Endodermal cell (in vitro differentiated cells): Measurements from ENCODE around the gene OTOG. TPM values are rescaled to one million over a fixed set of nuclear protein-coding genes. Genes with fewer than 3 reads are reported as not detected.

Experiments used
- DNase-seq: peaks from one replicate; pipeline ENCODE4 v3.0.0-alpha.2; 2017
- H3K27ac ChIP-seq: 2 replicates; pipeline ENCODE4 v1.5.1; 2013; ENCODE audit warnings: mild to moderate bottlenecking, low read depth, low read length, moderate library complexity
- H3K27me3 ChIP-seq: 2 replicates; pipeline ENCODE4 v1.6.1; 2013; ENCODE audit warnings: mild to moderate bottlenecking, low read length, moderate library complexity; ENCODE audit not compliant: insufficient read depth, control insufficient read depth, poor library complexity, severe bottlenecking
- H3K36me3 ChIP-seq: 2 replicates; pipeline ENCODE4 v1.7.0; 2013; ENCODE audit warnings: mild to moderate bottlenecking, low read length, moderate library complexity; ENCODE audit not compliant: control insufficient read depth, insufficient read depth
- H3K4me1 ChIP-seq: one replicate; pipeline ENCODE4 v1.7.0; 2013; ENCODE audit warnings: low read length; ENCODE audit not compliant: control insufficient read depth, insufficient read depth
- H3K4me3 ChIP-seq: 2 replicates; pipeline ENCODE4 v1.5.1; 2013; ENCODE audit warnings: mild to moderate bottlenecking, low read length, moderate library complexity
- H3K9ac ChIP-seq: 2 replicates; pipeline ENCODE4 v1.6.1; 2013; ENCODE audit warnings: mild to moderate bottlenecking, low read length, moderate library complexity; ENCODE audit not compliant: poor library complexity, severe bottlenecking; ENCODE audit errors: extremely low read depth
- H3K9me3 ChIP-seq: 2 replicates; pipeline ENCODE4 v1.6.1; 2013; ENCODE audit warnings: mild to moderate bottlenecking, low read length, moderate library complexity; ENCODE audit not compliant: control insufficient read depth
- H3K27ac Mint-ChIP-seq: 2 replicates; pipeline ENCODE4 v1.8.0; 2020; ENCODE audit warnings: mixed read lengths
- H3K27me3 Mint-ChIP-seq: 2 replicates; pipeline ENCODE4 v1.8.0; 2021; ENCODE audit warnings: mild to moderate bottlenecking, mixed read lengths; ENCODE audit not compliant: insufficient read depth
- H3K36me3 Mint-ChIP-seq: 2 replicates; pipeline ENCODE4 v1.8.0; 2020; ENCODE audit warnings: low read depth, mixed read lengths
- H3K4me1 Mint-ChIP-seq: 2 replicates; pipeline ENCODE4 v1.8.0; 2020; ENCODE audit warnings: mixed read lengths
- H3K4me3 Mint-ChIP-seq: 2 replicates; pipeline ENCODE4 v1.8.0; 2020; ENCODE audit warnings: mild to moderate bottlenecking, moderate library complexity, mixed read lengths
- H3K9me3 Mint-ChIP-seq: 2 replicates; pipeline ENCODE4 v1.8.0; 2020; ENCODE audit warnings: mild to moderate bottlenecking, mixed read lengths
- WGBS, 2 experiments: methylation state at CpG; one replicate each; pipeline versions ENCODE4 v1.1.5 to v1.1.7; 2013; ENCODE audit warnings: missing lambda C conversion rate in 2 of 2, mixed read lengths in 1 of 2; ENCODE audit not compliant: insufficient coverage in 1 of 2, insufficient read length in 1 of 2; 5-methylcytosine and 5-hydroxymethylcytosine counted together
- total RNA-seq, 2 donors: library from RNA; stranded (reverse); fragmentation: NEBNext Ultra II Directional in 1 of 2; extraction: Animal tissue kit (Norgen Biotek cat#: 25700) in 1 of 2; gene quantifications; 2 replicates in 1 of 2; 3 replicates in 1 of 2; pipeline ENCODE4 v1.2.1, GENCODE V29; 2021
- TF ChIP-seq, protein P1 (sequence below): fragments of 200-600 bp; sonication (generic); conservative IDR thresholded peaks from 2 replicates; pipeline ENCODE4 v1.5.0; 2021; ENCODE audit warnings: antibody characterized with exemption, mild to moderate bottlenecking

Gene OTOG
- total RNA-seq, 2 donors from 2014 or later = 0.33 to 0.55 TPM

DNA sequence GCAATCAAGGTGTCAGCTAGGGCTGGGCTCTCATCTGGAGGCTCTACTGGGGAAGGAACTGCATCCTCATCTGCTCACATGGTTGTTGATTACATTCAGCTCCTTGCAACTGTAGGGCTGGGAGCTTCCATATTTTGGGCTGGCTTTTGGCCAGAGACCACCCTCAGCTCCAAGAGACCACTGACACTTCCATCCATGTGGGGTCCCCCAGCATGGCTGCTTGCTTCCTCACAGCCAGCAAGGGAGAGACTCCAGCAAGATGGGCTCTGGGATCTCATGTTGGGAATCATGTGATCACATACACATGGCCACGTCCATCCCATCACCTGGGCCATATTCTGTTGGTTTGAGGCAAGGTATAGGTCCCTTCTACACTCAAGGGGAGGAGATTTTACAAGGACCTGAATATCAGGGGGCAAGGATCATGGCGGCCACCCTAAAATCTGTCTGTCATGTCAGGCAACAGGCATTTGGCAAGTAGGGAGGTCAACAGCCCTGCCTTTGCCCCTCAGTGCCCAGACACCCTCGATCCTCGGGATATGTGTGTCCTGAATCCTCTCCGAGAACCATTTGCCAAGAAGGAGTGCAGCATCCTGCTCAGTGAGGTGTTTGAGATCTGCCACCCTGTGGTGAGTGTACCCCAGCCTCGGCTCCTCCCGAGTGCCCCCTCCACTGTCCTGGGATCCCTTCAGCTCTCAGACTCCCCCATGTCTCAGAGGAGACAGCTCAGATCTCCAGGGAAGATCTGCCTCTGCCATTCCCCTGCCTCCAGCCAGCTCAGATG lies 48.7 kb downstream of the OTOG start:
- Mint-ChIP-seq H3K4me3 (no peak overlapping the region), H3K4me1 (peaks cover under 1% of the 10 kb centered on the region), H3K9me3 (peaks cover 10% of the 10 kb centered on the region), H3K27me3 (peaks cover 55% of the 10 kb centered on the region), H3K27ac (no peak overlapping the region), H3K36me3 (no peaks in the 10 kb centered on the region)
- no peak for DNase-seq
- Histone ChIP-seq H3K27me3 (peaks cover 38% of the 10 kb centered on the region), H3K4me3 (no peak overlapping the region), H3K36me3 (no peaks in the 10 kb centered on the region), H3K27ac (no peak overlapping the region), H3K9me3 (no peaks in the 10 kb centered on the region), H3K4me1 (no peaks in the 10 kb centered on the region), H3K9ac (no peak overlapping the region)
- 89 to 90% methylated on average over 4 to 7 of the region's 7 CpGs for WGBS, 2 experiments
- TF ChIP-seq, protein P1, sequence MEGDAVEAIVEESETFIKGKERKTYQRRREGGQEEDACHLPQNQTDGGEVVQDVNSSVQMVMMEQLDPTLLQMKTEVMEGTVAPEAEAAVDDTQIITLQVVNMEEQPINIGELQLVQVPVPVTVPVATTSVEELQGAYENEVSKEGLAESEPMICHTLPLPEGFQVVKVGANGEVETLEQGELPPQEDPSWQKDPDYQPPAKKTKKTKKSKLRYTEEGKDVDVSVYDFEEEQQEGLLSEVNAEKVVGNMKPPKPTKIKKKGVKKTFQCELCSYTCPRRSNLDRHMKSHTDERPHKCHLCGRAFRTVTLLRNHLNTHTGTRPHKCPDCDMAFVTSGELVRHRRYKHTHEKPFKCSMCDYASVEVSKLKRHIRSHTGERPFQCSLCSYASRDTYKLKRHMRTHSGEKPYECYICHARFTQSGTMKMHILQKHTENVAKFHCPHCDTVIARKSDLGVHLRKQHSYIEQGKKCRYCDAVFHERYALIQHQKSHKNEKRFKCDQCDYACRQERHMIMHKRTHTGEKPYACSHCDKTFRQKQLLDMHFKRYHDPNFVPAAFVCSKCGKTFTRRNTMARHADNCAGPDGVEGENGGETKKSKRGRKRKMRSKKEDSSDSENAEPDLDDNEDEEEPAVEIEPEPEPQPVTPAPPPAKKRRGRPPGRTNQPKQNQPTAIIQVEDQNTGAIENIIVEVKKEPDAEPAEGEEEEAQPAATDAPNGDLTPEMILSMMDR = no peak

DNA sequence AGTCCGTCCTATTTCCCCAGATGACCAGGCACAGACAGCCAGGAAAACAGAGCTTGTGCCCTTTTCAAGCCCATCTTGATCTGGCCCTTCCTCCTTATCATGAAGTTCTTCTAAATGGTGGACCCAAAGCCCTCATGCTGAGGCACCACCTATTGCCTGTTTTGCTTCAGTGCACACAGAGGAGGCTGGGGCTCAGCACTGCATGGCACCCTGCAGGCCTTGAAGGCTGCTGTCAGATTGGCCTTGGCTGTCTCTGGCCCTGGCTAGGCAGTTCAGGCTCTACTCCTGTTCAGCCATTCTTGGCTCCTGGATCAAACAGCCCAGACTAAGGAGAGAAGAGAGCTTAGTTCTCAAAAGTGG lies 49.2 kb downstream of the OTOG start:
- WGBS, 2 experiments = 88 to 100% methylated on average over 1 of the region's 1 CpG
- Mint-ChIP-seq H3K36me3 (no peaks in the 10 kb centered on the region), H3K4me1 (peaks cover 6% of the 10 kb centered on the region), H3K27ac (no peak overlapping the region), H3K4me3 (no peak overlapping the region), H3K9me3 (peaks cover 10% of the 10 kb centered on the region), H3K27me3 (peaks cover 60% of the 10 kb centered on the region)
- TF ChIP-seq, protein P1 = no peak
- Histone ChIP-seq H3K9me3 (no peaks in the 10 kb centered on the region), H3K27ac (no peak overlapping the region), H3K4me1 (no peaks in the 10 kb centered on the region), H3K9ac (no peak overlapping the region), H3K36me3 (no peaks in the 10 kb centered on the region), H3K27me3 (peaks cover 32% of the 10 kb centered on the region), H3K4me3 (no peak overlapping the region)
- DNase-seq = peak; percentile 24

- Histone ChIP-seq H3K9ac (no peak overlapping the region), H3K4me3 (no peak overlapping the region), H3K27me3 (peaks cover 28% of the 10 kb centered on the region), H3K4me1 (no peaks in the 10 kb centered on the region), H3K9me3 (no peaks in the 10 kb centered on the region), H3K27ac (no peak overlapping the region), H3K36me3 (no peaks in the 10 kb centered on the region)
- Mint-ChIP-seq H3K9me3 (peaks cover 10% of the 10 kb centered on the region), H3K4me1 (peaks cover 10% of the 10 kb centered on the region), H3K27ac (no peak overlapping the region), H3K4me3 (no peak overlapping the region), H3K27me3 (peaks cover 60% of the 10 kb centered on the region), H3K36me3 (no peaks in the 10 kb centered on the region)
- peak; percentile 35 for DNase-seq
- WGBS, 2 experiments = 82 to 84% methylated on average over 7 of the region's 7 CpGs
- TF ChIP-seq, protein P1 = no peak
These were observed 49.7 kb downstream of the OTOG start for GRCh38 chr11:17596711-17597110.
